Activated CD8-positive, alpha-beta memory T cell treated with anti-CD3 and anti-CD28 coated beads for 4 hours (primary cell): ENCODE measurements around the gene LCTL.

Source experiments
- DNase-seq, 2 donors: peaks; one replicate each; pipeline ENCODE4 v3.0.0-alpha.2; 2020; ENCODE audit warnings: low read depth in 2 of 2

LCTL gene

GRCh38 chr15:66565741-66566144, at the start of gene LCTL:
Gene LCTL (minus strand): TSS chr15:66565998. CDS start chr15:66565365, 633 bp downstream.
- DNase-seq = no peak

GRCh38 chr15:66614951-66615760, 49.4 kb upstream of the LCTL start:
- no peak for DNase-seq

GRCh38 chr15:66614456-66614855, 48.7 kb upstream of the LCTL start:
- DNase-seq = no peak

- DNase-seq = no peak
These were observed 47.9 kb upstream of the LCTL start for GRCh38 chr15:66613743-66614142.

GRCh38 chr15:66611257-66612053, 45.7 kb upstream of the LCTL start:
- DNase-seq = no peak

- no peak for DNase-seq
These were observed 44.1 kb upstream of the LCTL start for GRCh38 chr15:66609876-66610275.

- no peak for DNase-seq
These were observed 43.1 kb upstream of the LCTL start for GRCh38 chr15:66608881-66609280.

- DNase-seq = no peak
These were observed 42.4 kb upstream of the LCTL start for GRCh38 chr15:66608159-66608558.

GRCh38 chr15:66603301-66604179, 37.7 kb upstream of the LCTL start:
- DNase-seq = peak; percentile 19 to 26

GRCh38 chr15:66601521-66601920, 35.7 kb upstream of the LCTL start:
- no peak for DNase-seq

- DNase-seq = no peak
These were observed 34.4 kb upstream of the LCTL start for GRCh38 chr15:66600240-66600627.

GRCh38 chr15:66599536-66600239, 33.9 kb upstream of the LCTL start:
- DNase-seq = no peak

GRCh38 chr15:66598095-66598815, 32.5 kb upstream of the LCTL start:
- DNase-seq = no peak

GRCh38 chr15:66595931-66596545, 30.2 kb upstream of the LCTL start:
- no peak for DNase-seq

GRCh38 chr15:66595332-66595731, 29.5 kb upstream of the LCTL start:
- no peak for DNase-seq

GRCh38 chr15:66594836-66595235, 29.0 kb upstream of the LCTL start:
- no peak for DNase-seq

GRCh38 chr15:66594344-66594743, 28.5 kb upstream of the LCTL start:
- no peak for DNase-seq

GRCh38 chr15:66593219-66593780, 27.5 kb upstream of the LCTL start:
- no peak for DNase-seq

GRCh38 chr15:66592505-66593218, 26.9 kb upstream of the LCTL start:
- DNase-seq = no peak
